ENCODE measurements around the gene MAMLD1. TPM values are rescaled to one million over a fixed set of nuclear protein-coding genes. Genes with fewer than 3 reads are reported as not detected.

The MAMLD1 gene
- total and polyA plus RNA-seq, 2 of the 8 experiments (the other 6 are each of a cell fraction or from before 2014, with no cell fraction given) = 0.09 to 0.26 TPM

DNA sequence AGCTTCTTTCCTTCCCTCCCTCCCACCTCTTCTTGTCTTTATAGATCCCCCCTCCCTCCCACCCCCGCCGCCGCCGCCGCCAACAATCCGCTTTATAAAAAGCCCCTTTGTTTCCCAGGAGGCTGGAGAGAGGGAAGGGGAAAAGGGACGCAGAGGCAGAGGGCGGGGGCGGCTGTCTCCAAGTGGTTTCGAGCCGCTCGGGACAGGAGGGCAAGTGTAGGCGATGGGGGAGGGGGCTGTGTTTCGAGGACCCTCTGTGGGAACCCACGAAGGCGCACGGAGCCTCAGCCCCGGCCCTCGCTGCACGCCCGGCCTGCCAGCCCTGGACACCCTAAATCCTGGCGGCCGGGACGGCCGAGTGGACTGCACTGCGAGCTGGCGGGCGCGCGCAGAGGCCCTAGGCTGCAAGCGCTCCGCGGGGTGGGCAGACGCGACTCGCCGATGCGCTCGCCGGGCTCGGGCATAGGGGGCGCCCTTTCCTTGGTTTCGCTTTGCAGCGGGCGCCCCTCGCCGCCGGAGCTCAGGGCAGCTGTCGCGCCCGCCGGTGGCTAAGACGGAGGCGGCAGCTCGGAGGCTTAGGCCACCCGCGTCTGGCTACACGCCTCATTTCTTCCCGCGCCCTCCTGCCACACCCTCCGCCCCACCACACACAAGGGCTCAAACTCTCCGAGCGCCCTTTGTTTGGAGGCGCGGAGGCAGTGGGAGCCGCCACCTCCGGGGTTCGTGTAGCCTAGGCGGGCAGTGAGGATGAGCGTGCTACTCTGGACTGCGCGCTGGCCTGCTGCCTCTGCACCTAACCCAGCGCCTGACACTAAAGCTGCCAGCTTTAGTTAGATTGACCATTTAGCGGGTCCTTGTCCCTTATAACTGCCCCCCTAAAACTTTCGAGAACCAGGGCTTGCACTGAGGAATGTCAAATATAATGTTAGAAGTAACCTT, 2.2 kb downstream of the MAMLD1 start (continued):
- TF ChIP-seq SRF (IDR thresholded peaks at IDR 0.05; ENCODE audit: low read depth, low read length) (no peak), SIRT6 (IDR thresholded peaks at IDR 0.05; ENCODE audit: low read length) (no peak), KDM5A (IDR thresholded peaks at IDR 0.05; ENCODE audit: low read length) (no peak), KDM4A (IDR thresholded peaks at IDR 0.05; ENCODE audit: low read depth, low read length, severe bottlenecking) (peak; percentile 14), RAD21 (IDR thresholded peaks at IDR 0.05 in 1 of 2, conservative IDR thresholded peaks at IDR 0.05 in 1 of 2; ENCODE audit: low read depth in 2 of 2, low read length in 2 of 2) (peak; percentile 24 to 57; a peak in 3 of 4 replicates), CREB1 (IDR thresholded peaks at IDR 0.05) (peak; percentile 29; the same call in 1 of the 2 replicates), KDM1A (IDR thresholded peaks at IDR 0.05; ENCODE audit: borderline replicate concordance, low read length) (no peak), SP1 (IDR thresholded peaks at IDR 0.05; ENCODE audit: low read depth, low read length) (no peak), JUN (IDR thresholded peaks at IDR 0.05; ENCODE audit: low read depth, low read length) (no peak), RXRA (IDR thresholded peaks at IDR 0.05; ENCODE audit: insufficient read depth, low read depth, low read length) (no peak), EZH2 (IDR thresholded peaks at IDR 0.05; ENCODE audit: low read depth, low read length, severe bottlenecking) (no peak), POLR2A (IDR thresholded peaks at IDR 0.05; ENCODE audit: control extremely low read depth in 1 of 2, low read depth in 2 of 2, low read length in 2 of 2) (no peak), RBBP5 (IDR thresholded peaks at IDR 0.05; ENCODE audit: borderline replicate concordance, low read depth, low read length) (peak; percentile 43; the same call in 1 of the 2 replicates), BRCA1 (IDR thresholded peaks at IDR 0.05; ENCODE audit: low read depth, low read length) (no peak), TAF1 (IDR thresholded peaks at IDR 0.05; ENCODE audit: low read depth, low read length) (no peak), FOSL1 (IDR thresholded peaks at IDR 0.05; ENCODE audit: insufficient read depth, low read depth, low read length) (no peak), MAX (IDR thresholded peaks at IDR 0.05) (no peak), SP4 (IDR thresholded peaks at IDR 0.05; ENCODE audit: low read length) (no peak)
- TF ChIP-seq, protein P1, sequence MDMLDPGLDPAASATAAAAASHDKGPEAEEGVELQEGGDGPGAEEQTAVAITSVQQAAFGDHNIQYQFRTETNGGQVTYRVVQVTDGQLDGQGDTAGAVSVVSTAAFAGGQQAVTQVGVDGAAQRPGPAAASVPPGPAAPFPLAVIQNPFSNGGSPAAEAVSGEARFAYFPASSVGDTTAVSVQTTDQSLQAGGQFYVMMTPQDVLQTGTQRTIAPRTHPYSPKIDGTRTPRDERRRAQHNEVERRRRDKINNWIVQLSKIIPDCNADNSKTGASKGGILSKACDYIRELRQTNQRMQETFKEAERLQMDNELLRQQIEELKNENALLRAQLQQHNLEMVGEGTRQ (IDR thresholded peaks at IDR 0.05; ENCODE audit: low read length) = no peak
- TF ChIP-seq, protein P2, sequence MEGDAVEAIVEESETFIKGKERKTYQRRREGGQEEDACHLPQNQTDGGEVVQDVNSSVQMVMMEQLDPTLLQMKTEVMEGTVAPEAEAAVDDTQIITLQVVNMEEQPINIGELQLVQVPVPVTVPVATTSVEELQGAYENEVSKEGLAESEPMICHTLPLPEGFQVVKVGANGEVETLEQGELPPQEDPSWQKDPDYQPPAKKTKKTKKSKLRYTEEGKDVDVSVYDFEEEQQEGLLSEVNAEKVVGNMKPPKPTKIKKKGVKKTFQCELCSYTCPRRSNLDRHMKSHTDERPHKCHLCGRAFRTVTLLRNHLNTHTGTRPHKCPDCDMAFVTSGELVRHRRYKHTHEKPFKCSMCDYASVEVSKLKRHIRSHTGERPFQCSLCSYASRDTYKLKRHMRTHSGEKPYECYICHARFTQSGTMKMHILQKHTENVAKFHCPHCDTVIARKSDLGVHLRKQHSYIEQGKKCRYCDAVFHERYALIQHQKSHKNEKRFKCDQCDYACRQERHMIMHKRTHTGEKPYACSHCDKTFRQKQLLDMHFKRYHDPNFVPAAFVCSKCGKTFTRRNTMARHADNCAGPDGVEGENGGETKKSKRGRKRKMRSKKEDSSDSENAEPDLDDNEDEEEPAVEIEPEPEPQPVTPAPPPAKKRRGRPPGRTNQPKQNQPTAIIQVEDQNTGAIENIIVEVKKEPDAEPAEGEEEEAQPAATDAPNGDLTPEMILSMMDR (IDR thresholded peaks at IDR 0.05; ENCODE audit: control extremely low read depth in 1 of 3, insufficient read depth in 1 of 3, low read depth in 1 of 3, low read length in 3 of 3) = peak in 2 of 3 experiments; percentile 47 to 76; a peak in 3 of 4 replicates
